Tibial nerve (tissue), 4 donors: Measurements from ENCODE around the gene TNK2. TPM values are rescaled to one million over a fixed set of nuclear protein-coding genes. Genes with fewer than 3 reads are reported as not detected.
"Not testable (repeated sequence)": the region's sequence is repeated elsewhere in the genome, so short reads cannot be mapped to it uniquely, and the experiment has no call there.

Experiments used
- DNase-seq, 2 donors: peaks; one replicate each; pipeline ENCODE4 v3.0.0-alpha.2; 2019; ENCODE audit warnings: low spot score in 2 of 2
- H3K27ac ChIP-seq, 4 donors: fragments of 200-600 bp; sonication (generic) in 3 of 4; one replicate each; pipeline ENCODE4 v1.5.1; 2017 to 2019; ENCODE audit warnings: mild to moderate bottlenecking in 1 of 4
- H3K27me3 ChIP-seq, 2 donors: fragments of 200-600 bp; sonication (generic) in 1 of 2; one replicate each; pipeline versions ENCODE4 v1.5.1 to v1.6.0; 2017 to 2019
- H3K36me3 ChIP-seq, 3 donors: fragments of 200-600 bp; sonication (generic); one replicate each; pipeline ENCODE4 v1.5.1; 2018 to 2019
- H3K4me1 ChIP-seq, 4 donors: fragments of 200-600 bp; sonication (generic) in 3 of 4; one replicate each; pipeline ENCODE4 v1.5.1; 2017 to 2019
- H3K4me3 ChIP-seq, 4 donors: fragments of 200-600 bp; sonication (generic) in 3 of 4; one replicate each; pipeline ENCODE4 v1.5.1; 2017 to 2019; ENCODE audit warnings: mild to moderate bottlenecking in 1 of 4, moderate library complexity in 1 of 4
- H3K9me3 ChIP-seq, 4 donors: fragments of 200-600 bp; sonication (generic) in 3 of 4; one replicate each; pipeline ENCODE4 v1.5.1; 2017 to 2019
- CTCF ChIP-seq, 5 experiments: fragments of 200-600 bp in 3 of 5; fragments of 450-650 bp in 2 of 5; sonication (generic) in 3 of 5; IDR thresholded peaks; one replicate each; pipeline ENCODE4 v1.5.1; 2016 to 2019; ENCODE audit warnings: antibody characterized with exemption in 5 of 5, mild to moderate bottlenecking in 3 of 5, moderate library complexity in 2 of 5
- EP300 ChIP-seq, 2 donors: sonication (generic); formaldehyde crosslinking; IDR thresholded peaks; one replicate each; pipeline ENCODE4 v1.6.1; 2017; ENCODE audit warnings: antibody characterized with exemption in 2 of 2, mild to moderate bottlenecking in 1 of 2
- POLR2A ChIP-seq, 2 donors: fragments of 450-650 bp; IDR thresholded peaks; one replicate each; pipeline ENCODE4 v1.6.1; 2017; ENCODE audit warnings: antibody characterized with exemption in 2 of 2, mild to moderate bottlenecking in 2 of 2, moderate library complexity in 2 of 2
- WGBS, 2 donors: methylation state at CpG; one replicate each; pipeline ENCODE4 v1.1.5; 2018; 5-methylcytosine and 5-hydroxymethylcytosine counted together
- total RNA-seq, 4 donors: library from RNA; depleted of rRNA; stranded (reverse); fragments of >200 nt; gene quantifications; one replicate each; pipeline ENCODE4 v1.1.0, GENCODE V29; 2016

TNK2 gene
- total RNA-seq: 10 to 100 TPM; 22.2 to 81.9 (median 34.0) TPM

- Histone ChIP-seq H3K4me3 (peak within 1 kb of the TSS; percentile 31 to 97 (median 72)), H3K27ac (peak within 1 kb of the TSS; percentile 70 to 87 (median 85)), H3K36me3 (no peaks in the 10 kb centered on the region), H3K27me3 (no peaks in the 10 kb centered on the region), H3K9me3 (no peaks in the 10 kb centered on the region), H3K4me1 (peaks cover 0 to 46% (median 24%) of the 10 kb centered on the region in 4 donors)
- WGBS, 2 donors: 6 to 13% methylated on average over 25 to 35 of the region's 35 CpGs
- no peak for DNase-seq
- TF ChIP-seq POLR2A (IDR thresholded peaks at IDR 0.05): peak in 1 of 2 donors; percentile 16
- no peak for TF ChIP-seq CTCF (IDR thresholded peaks at IDR 0.05)
- peak in 1 of 2 donors; percentile 26 for TF ChIP-seq EP300 (IDR thresholded peaks at IDR 0.05)
These were observed at the start of gene TNK2 for GRCh38 chr3:195907934-195908693. Gene TNK2 (minus strand): TSS chr3:195908551. CDS start chr3:195888588, 19,963 bp downstream.

GRCh38 chr3:195956577-195956976, 48.2 kb upstream of the TNK2 start:
- 94% methylated on average over 7 of the region's 7 CpGs for WGBS, 2 donors
- TF ChIP-seq POLR2A (IDR thresholded peaks at IDR 0.05): no peak
- TF ChIP-seq EP300 (IDR thresholded peaks at IDR 0.05): no peak
- TF ChIP-seq CTCF (IDR thresholded peaks at IDR 0.05): no peak
- H3K9me3 ChIP-seq: no peaks in the 10 kb centered on the region
- H3K4me3 ChIP-seq: no peak overlapping the region
- peaks cover 0 to 23% (median 0%) of the 10 kb centered on the region in 3 donors for H3K36me3 ChIP-seq
- DNase-seq: no peak
- no peak overlapping the region for H3K27ac ChIP-seq
- H3K4me1 ChIP-seq: peaks cover 0 to 6% (median 0%) of the 10 kb centered on the region in 4 donors
- H3K27me3 ChIP-seq: no peaks in the 10 kb centered on the region

- H3K27me3 ChIP-seq, DNase-seq, H3K27ac ChIP-seq, H3K9me3 ChIP-seq, H3K4me1 ChIP-seq: not testable (repeated sequence)
- 33 to 76% methylated on average over 18 to 19 of the region's 20 CpGs for WGBS, 2 donors
- peaks cover 0 to 22% (median 0%) of the 10 kb centered on the region in 3 donors for H3K36me3 ChIP-seq
- peak overlapping the region in 1 of 4 donors; percentile 11 for H3K4me3 ChIP-seq
These were observed 47.1 kb upstream of the TNK2 start for GRCh38 chr3:195955416-195955841.

GRCh38 chr3:195954752-195955119, 46.4 kb upstream of the TNK2 start:
- H3K27me3 ChIP-seq, H3K4me1 ChIP-seq, H3K9me3 ChIP-seq, DNase-seq: not testable (repeated sequence)
- H3K27ac ChIP-seq: peak overlapping the region in 2 of 4 donors; percentile 72 to 76
- whole genome bisulfite sequencing, 2 donors: 3% methylated on average over 12 of the region's 27 CpGs; no CpG with 5 or more reads in 1 of the 2 donors
- peak overlapping the region in 2 of 4 donors; percentile 47 to 59 for H3K4me3 ChIP-seq
- H3K36me3 ChIP-seq: peaks cover 0 to 16% (median 0%) of the 10 kb centered on the region in 3 donors

- H3K27me3 ChIP-seq, H3K4me1 ChIP-seq, H3K9me3 ChIP-seq: not testable (repeated sequence)
- Histone ChIP-seq H3K27ac (peak overlapping the region in 2 of 4 donors; percentile 72 to 76), H3K4me3 (peak overlapping the region in 3 of 4 donors; percentile 28 to 59 (median 47)), H3K36me3 (peaks cover 0 to 14% (median 0%) of the 10 kb centered on the region in 3 donors)
- TF ChIP-seq EP300 (IDR thresholded peaks at IDR 0.05): peak in 1 of 2 donors; percentile 77
- peak; percentile 38 to 57 for DNase-seq
- 1% methylated on average over 16 of the region's 84 CpGs; no CpG with 5 or more reads in 1 of the 2 donors for WGBS, 2 donors
These were observed 45.9 kb upstream of the TNK2 start for GRCh38 chr3:195954052-195954751.

- H3K9me3 ChIP-seq, H3K4me3 ChIP-seq, DNase-seq, H3K27ac ChIP-seq, H3K4me1 ChIP-seq, H3K27me3 ChIP-seq: not testable (repeated sequence)
- WGBS, 2 donors: 50% methylated on average over 6 of the region's 10 CpGs; no CpG with 5 or more reads in 1 of the 2 donors
- H3K36me3 ChIP-seq: peaks cover 0 to 13% (median 0%) of the 10 kb centered on the region in 3 donors
These were observed 44.2 kb upstream of the TNK2 start for GRCh38 chr3:195952590-195952989.

GRCh38 chr3:195951443-195952177, 43.3 kb upstream of the TNK2 start:
- not testable (repeated sequence) for H3K4me3 ChIP-seq, H3K27ac ChIP-seq, DNase-seq, H3K4me1 ChIP-seq, H3K9me3 ChIP-seq, H3K27me3 ChIP-seq
- peaks cover 0 to 21% (median 0%) of the 10 kb centered on the region in 3 donors for H3K36me3 ChIP-seq
- 78% methylated on average over 8 of the region's 9 CpGs; no CpG with 5 or more reads in 1 of the 2 donors for WGBS, 2 donors

GRCh38 chr3:195950731-195951130, 42.4 kb upstream of the TNK2 start:
- not testable (repeated sequence) for H3K9me3 ChIP-seq, H3K27ac ChIP-seq, H3K4me3 ChIP-seq, H3K4me1 ChIP-seq, H3K27me3 ChIP-seq, DNase-seq
- 84 to 94% methylated on average over 6 to 9 of the region's 13 CpGs for WGBS, 2 donors
- peaks cover 0 to 21% (median 0%) of the 10 kb centered on the region in 3 donors for H3K36me3 ChIP-seq

- DNase-seq, H3K4me1 ChIP-seq, H3K9me3 ChIP-seq, H3K4me3 ChIP-seq, H3K27me3 ChIP-seq, H3K27ac ChIP-seq: not testable (repeated sequence)
- H3K36me3 ChIP-seq: peaks cover 0 to 21% (median 0%) of the 10 kb centered on the region in 3 donors
- WGBS, 2 donors: 86 to 90% methylated on average over 4 of the region's 4 CpGs
These were observed 41.8 kb upstream of the TNK2 start for GRCh38 chr3:195950164-195950563.
